Stimulated activated effector memory CD8-positive, alpha-beta T cell treated with anti-CD3 and anti-CD28 coated beads, Interleukin-12 subunit alpha, Interleukin-12 subunit beta, amount 100 ng/mL, for 72 hours (primary cell): Measurements from ENCODE around the gene SCN1B.
A peak's percentile ranks its signal among the peaks of the same experiment; 100 is the strongest.

Experiments used
- ATAC-seq: fragments of 150-1000 bp; cut with Tn5 transposase; 2 replicates; pipeline ENCODE4 v1.10.0; 2021
- DNase-seq, 2 donors: peaks; one replicate each; pipeline ENCODE4 v3.0.0; 2021 to 2022; ENCODE audit warnings: low spot score in 2 of 2
- H3K27ac Mint-ChIP-seq: one replicate; pipeline ENCODE4 v1.8.0; 2022; ENCODE audit warnings: mild to moderate bottlenecking, mixed read lengths
- H3K36me3 Mint-ChIP-seq: one replicate; pipeline ENCODE4 v1.8.0; 2022; ENCODE audit warnings: mild to moderate bottlenecking, mixed read lengths
- H3K4me1 Mint-ChIP-seq: one replicate; pipeline ENCODE4 v1.8.0; 2022; ENCODE audit warnings: mixed read lengths
- H3K4me3 Mint-ChIP-seq: one replicate; pipeline ENCODE4 v1.8.0; 2022; ENCODE audit warnings: mild to moderate bottlenecking, mixed read lengths
- H3K9me3 Mint-ChIP-seq: one replicate; pipeline ENCODE4 v1.8.0; 2022; ENCODE audit warnings: mixed read lengths

The SCN1B gene

DNA sequence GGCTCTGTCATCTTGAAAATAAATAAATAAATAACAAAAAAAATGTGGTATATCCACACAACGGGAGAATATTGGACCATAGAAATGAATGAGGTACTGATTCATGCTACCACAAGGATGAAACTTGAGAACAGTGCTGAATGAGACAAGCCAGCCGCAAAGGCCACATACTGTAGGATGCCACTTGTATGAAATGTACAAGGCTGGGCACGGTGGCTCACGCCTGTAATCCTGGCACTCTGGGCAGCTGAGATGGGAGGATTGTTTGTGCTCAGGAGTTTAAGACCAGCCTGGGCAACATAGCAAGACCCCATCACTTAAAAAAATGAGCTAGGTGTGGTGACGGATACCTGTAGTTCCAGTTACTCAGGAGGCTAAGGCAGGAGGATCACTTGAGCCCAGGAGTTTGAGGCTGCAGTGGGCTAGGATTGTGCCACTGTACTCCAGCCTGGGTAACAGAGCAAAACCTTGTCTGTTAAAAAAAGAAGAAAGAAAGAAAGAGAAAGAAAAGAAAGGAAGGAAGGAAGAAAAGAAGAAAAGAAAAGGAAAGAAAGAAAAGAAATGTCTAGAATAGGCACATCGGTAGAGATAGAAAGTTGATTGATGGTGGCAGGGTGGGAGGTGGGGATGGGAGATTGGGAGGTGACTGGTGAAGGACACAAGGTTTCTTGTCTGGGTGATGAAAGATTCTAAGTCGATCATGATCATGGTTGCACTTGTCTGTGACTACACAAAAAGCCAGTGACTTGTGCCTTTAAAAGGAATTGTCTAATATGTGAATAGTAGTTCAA is 31.5 kb downstream of the SCN1B start:
- H3K4me1 Mint-ChIP-seq = peaks cover 13% of the 10 kb centered on the region
- no peaks in the 10 kb centered on the region for H3K9me3 Mint-ChIP-seq
- H3K36me3 Mint-ChIP-seq = no peaks in the 10 kb centered on the region
- no peak for DNase-seq
- H3K27ac Mint-ChIP-seq = no peak overlapping the region
- no peak overlapping the region for H3K4me3 Mint-ChIP-seq
- ATAC-seq = no peak

DNA sequence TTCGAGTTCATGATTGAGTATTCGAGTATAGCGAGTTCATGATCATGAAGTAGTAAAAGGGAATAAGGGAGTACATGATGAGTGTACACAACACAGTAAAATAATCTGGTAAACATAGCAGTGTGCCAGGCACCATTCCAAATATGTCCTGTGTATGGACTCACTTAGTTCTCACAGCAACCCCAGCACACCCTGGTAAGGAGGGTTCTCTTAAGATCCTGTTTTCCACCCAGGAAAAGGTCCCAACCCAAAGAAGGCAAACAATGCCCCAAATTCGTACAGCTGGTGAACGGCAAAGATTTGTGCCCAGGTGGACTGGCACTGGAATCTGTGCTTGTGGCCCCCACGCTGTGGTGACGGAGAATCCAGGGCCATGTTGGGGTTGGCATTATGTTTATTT is 32.7 kb downstream of the SCN1B start:
- ATAC-seq (no peak), DNase-seq (no peak)
- Mint-ChIP-seq H3K4me1 (peaks cover 18% of the 10 kb centered on the region), H3K27ac (no peak overlapping the region), H3K4me3 (no peak overlapping the region), H3K9me3 (no peaks in the 10 kb centered on the region), H3K36me3 (no peaks in the 10 kb centered on the region)

DNA sequence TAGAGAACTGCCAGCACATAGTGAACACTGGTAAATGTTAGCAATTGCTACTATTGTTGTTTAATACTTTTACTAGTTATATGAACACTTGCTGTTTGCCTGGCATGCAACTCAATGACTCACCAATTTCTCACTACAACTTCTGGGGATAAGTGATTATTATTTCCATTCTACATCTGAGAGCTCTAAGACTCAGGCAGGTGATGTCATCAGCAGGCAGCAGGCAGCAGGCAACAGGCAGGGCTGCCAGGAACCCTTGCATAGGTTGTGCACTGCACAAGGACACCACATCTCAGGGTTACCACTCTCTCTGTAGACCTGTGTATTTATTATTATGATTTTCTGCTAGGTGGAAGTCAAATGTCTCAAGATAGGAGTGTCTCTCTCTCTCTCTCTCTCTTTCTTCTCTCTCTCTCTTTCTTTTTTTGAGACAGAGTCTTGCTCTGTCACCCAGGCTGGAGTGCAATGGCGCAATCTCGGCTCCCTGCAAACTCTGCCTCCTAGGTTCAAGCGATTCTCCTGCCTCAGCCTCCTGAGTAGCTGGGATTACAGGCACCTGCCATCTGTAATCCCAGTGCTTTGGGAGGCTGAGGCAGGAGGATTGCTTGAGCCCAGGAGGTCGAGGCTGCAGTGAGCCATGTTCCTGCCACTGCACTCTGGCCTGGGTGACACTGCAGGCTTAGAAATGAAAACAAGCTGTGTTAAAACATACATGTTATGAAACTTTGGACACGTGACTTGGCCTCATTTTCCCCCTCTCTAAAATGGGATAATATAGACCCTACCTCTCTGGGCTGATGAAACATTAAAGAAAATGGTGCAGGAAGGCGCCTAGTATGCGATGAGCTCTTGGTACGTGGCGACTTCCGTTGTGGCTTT is 33.9 kb downstream of the SCN1B start:
- peaks cover 18% of the 10 kb centered on the region for H3K4me1 Mint-ChIP-seq

DNA sequence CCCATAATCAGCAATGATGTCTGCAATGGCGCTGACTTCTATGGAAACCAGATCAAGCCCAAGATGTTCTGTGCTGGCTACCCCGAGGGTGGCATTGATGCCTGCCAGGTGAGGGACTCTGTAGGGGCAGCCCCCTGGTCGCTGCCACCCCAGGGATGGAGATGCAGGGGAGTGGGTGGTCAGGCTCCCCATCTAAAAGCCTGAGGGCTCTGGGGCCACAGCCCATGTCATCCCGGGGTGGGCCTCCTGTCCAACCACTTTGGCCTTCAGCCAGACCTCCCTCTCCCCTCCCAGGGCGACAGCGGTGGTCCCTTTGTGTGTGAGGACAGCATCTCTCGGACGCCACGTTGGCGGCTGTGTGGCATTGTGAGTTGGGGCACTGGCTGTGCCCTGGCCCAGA is 35.3 kb downstream of the SCN1B start:
- Mint-ChIP-seq H3K9me3 (no peaks in the 10 kb centered on the region), H3K27ac (peak overlapping the region; percentile 40), H3K36me3 (no peaks in the 10 kb centered on the region), H3K4me3 (no peak overlapping the region), H3K4me1 (peaks cover 18% of the 10 kb centered on the region)
- ATAC-seq = no peak
- no peak for DNase-seq

More for the DNA sequence above, 33.9 kb downstream of the SCN1B start:
- DNase-seq = no peak
- Mint-ChIP-seq H3K27ac (peak overlapping the region; percentile 40), H3K36me3 (no peaks in the 10 kb centered on the region), H3K9me3 (no peaks in the 10 kb centered on the region), H3K4me3 (no peak overlapping the region)
- ATAC-seq = peak; percentile 63

DNA sequence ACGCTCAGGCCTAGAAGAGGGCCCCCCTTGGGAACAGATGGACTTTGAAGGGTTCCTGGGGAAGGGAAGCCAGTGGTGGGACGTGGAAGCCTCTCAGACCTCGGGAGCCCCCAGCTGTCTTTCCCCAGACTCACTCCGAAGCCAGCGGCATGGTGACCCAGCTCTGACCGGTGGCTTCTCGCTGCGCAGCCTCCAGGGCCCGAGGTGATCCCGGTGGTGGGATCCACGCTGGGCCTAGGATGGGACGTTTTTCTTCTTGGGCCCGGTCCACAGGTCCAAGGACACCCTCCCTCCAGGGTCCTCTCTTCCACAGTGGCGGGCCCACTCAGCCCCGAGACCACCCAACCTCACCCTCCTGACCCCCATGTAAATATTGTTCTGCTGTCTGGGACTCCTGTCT is 35.9 kb downstream of the SCN1B start:
- H3K9me3 Mint-ChIP-seq = no peaks in the 10 kb centered on the region
- H3K27ac Mint-ChIP-seq = no peak overlapping the region
- ATAC-seq (no peak), DNase-seq (no peak)
- H3K4me3 Mint-ChIP-seq = no peak overlapping the region
- H3K36me3 Mint-ChIP-seq = no peaks in the 10 kb centered on the region
- H3K4me1 Mint-ChIP-seq = peaks cover 18% of the 10 kb centered on the region

DNA sequence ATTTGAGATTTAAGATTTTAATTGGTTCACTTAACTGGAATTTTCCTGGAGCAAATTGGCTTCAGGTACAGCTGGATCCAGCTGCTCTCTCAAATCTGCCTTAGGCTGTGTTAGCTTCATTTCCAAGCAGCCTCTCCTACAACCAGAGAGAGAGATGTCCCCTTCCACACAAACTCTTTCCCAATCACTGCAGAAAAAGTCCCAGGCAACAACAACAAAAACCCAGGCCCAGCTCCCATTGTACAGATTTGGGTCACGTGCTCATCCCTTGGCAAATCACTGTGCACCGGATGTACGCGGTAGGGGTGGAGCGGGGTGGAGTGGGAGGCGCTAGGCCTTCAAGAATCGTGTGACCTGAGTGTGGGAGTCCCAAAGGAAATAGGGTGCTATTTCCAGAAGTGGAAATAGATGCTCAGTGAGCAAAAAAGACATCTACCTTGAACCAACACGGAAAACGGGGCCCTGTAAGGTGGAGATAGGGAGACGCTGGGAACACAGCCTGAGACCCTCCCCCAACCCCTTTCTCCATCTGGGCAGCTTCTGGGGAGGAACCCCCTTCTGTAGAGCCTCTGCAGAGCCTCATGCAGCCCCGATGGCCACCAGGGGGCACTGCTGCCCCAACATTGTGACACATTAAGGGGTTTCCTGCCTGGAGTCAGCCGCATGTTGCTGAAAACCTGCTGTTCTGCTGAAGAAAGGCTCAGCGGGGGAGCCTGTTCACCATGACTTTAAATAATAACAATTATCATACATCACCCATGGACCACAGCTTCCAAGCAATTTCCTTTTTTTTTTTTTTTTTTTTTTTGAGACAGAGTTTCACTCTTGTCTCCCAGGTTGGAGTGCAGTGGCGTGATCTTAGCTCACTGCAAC is 36.7 kb downstream of the SCN1B start:
- no peaks in the 10 kb centered on the region for H3K36me3 Mint-ChIP-seq
- ATAC-seq (peak; percentile 93), DNase-seq (peak; percentile 90 to 95)
- no peak overlapping the region for H3K4me3 Mint-ChIP-seq
- H3K4me1 Mint-ChIP-seq = peaks cover 18% of the 10 kb centered on the region
- H3K27ac Mint-ChIP-seq = peak overlapping the region; percentile 61
- no peaks in the 10 kb centered on the region for H3K9me3 Mint-ChIP-seq

DNA sequence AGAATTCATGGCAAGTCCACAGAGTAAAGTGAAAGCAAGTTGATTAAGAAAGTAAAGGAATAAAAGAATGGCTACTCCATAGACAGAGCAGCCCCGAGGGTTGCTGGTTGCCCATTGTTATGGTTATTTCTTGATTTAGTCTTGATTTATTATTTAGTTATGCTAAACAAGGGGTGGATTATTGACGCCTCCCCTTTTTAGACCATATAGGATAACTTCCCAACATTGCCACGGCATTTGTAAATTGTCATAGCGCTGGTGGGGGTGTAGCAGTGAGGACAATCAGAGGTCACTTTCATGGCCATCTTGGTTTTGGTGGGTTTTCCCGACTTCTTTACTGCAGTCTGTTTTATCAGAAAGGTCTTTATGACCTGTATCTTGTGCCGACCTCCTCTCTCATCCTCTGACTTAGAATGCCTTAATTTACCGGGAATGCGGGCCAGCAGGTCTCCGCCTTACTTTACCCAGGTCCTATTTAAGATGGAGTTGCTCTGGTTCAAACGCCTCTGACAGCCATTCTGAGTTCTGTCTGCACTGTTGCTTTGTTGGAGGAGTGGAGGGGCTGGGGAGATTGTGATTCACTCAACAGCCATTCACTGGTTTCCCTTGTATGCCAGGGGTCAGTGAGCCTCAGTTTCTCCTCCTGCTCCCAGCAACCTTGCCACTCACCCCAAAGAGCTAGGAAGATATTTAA is 38.8 kb downstream of the SCN1B start:
- no peaks in the 10 kb centered on the region for H3K9me3 Mint-ChIP-seq

DNA sequence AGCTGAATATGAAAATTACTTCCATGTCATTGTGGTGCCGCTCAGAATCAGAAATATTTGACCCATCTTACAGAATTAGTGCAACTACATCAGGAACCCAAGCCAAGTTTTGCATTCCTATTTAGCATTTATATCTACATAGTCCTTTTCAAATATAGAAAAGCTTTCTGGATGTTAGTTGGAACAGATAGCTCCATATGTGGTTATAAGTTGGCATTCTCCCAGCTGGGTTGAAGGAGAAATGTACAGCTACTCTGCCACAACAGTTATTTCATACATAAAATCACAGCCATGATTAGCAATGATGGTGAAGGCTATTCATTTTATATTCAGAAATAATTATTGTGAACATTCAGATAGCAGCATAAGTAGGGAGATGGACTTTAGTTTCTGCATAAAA is 39.4 kb downstream of the SCN1B start:
- no peak overlapping the region for H3K27ac Mint-ChIP-seq
- ATAC-seq = no peak
- H3K4me3 Mint-ChIP-seq = no peak overlapping the region
- H3K4me1 Mint-ChIP-seq = peaks cover 8% of the 10 kb centered on the region
- H3K36me3 Mint-ChIP-seq = no peaks in the 10 kb centered on the region
- H3K9me3 Mint-ChIP-seq = no peaks in the 10 kb centered on the region
- DNase-seq = no peak

More for the DNA sequence above, 38.8 kb downstream of the SCN1B start:
- no peak for ATAC-seq
- Mint-ChIP-seq H3K4me3 (no peak overlapping the region), H3K4me1 (peaks cover 9% of the 10 kb centered on the region), H3K36me3 (no peaks in the 10 kb centered on the region), H3K27ac (no peak overlapping the region)
- DNase-seq = no peak

DNA sequence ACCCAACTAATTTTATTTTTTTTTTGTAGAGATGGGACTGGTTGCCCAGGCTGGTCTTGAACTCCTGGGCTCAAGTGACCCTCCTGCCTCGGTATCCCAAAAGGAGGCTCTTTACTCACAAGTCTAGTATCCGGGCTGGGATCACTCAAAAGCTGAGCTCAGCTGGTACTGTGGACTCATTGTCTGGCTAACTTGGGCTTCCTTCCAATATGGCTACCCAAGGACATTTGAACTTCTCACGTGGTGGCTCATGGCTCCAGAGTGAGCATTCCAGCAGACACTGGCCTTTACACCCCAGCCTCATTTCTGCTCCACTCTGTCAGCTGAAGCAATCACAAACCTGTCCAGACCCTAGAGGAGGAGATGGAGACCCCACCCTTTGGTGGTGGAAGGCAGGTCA is 40.2 kb downstream of the SCN1B start:
- ATAC-seq = no peak
- no peak for DNase-seq
- Mint-ChIP-seq H3K36me3 (no peaks in the 10 kb centered on the region), H3K9me3 (no peaks in the 10 kb centered on the region), H3K4me3 (no peak overlapping the region), H3K4me1 (peaks cover 8% of the 10 kb centered on the region), H3K27ac (no peak overlapping the region)

DNA sequence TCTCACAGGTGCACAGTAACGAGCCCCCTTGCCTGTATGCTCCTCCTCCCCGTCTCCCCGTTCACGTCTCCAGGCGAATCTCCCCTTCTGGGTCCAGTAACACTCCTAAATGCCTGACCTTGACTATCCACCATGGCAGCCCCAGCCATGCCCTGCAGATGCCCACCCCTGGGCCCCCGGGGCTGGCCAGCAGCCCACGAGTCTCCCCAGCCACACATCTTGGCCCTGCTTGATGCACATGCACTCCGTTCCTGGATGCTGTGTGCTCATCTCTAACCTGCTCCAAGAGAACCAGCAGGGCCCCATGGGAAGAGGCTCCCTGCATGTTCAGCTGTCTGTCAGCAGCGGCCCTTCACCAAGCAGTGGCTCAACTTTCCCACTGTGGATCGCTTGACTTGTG is 43.2 kb downstream of the SCN1B start:
- H3K9me3 Mint-ChIP-seq = no peaks in the 10 kb centered on the region
- no peaks in the 10 kb centered on the region for H3K36me3 Mint-ChIP-seq
- H3K4me3 Mint-ChIP-seq = no peak overlapping the region
- ATAC-seq = no peak
- DNase-seq = no peak
- no peak overlapping the region for H3K27ac Mint-ChIP-seq
- no peaks in the 10 kb centered on the region for H3K4me1 Mint-ChIP-seq

DNA sequence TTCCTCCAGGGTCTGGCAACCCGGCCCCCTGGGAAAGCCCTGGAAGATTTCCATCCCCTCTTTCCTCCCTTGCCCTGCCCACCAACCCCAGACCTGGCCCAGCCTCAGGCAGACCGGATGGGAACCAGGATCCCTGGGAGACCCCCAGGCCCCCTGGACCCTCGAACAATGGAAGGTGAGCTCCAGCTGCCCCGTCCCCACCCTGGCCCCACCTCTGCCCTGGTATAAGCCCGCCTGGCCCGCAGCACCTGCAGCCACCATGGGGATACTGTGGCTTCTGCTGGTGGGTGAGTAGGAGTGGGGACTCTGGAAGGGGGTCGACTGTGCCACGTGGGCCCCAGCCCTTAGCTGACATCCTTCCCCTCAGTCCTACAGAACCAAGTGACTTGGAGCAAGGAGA is 43.7 kb downstream of the SCN1B start:
- H3K4me1 Mint-ChIP-seq = no peaks in the 10 kb centered on the region
- no peaks in the 10 kb centered on the region for H3K9me3 Mint-ChIP-seq
- H3K36me3 Mint-ChIP-seq = no peaks in the 10 kb centered on the region
- ATAC-seq (peak; percentile 8), DNase-seq (no peak)
- H3K4me3 Mint-ChIP-seq = no peak overlapping the region
- H3K27ac Mint-ChIP-seq = no peak overlapping the region

DNA sequence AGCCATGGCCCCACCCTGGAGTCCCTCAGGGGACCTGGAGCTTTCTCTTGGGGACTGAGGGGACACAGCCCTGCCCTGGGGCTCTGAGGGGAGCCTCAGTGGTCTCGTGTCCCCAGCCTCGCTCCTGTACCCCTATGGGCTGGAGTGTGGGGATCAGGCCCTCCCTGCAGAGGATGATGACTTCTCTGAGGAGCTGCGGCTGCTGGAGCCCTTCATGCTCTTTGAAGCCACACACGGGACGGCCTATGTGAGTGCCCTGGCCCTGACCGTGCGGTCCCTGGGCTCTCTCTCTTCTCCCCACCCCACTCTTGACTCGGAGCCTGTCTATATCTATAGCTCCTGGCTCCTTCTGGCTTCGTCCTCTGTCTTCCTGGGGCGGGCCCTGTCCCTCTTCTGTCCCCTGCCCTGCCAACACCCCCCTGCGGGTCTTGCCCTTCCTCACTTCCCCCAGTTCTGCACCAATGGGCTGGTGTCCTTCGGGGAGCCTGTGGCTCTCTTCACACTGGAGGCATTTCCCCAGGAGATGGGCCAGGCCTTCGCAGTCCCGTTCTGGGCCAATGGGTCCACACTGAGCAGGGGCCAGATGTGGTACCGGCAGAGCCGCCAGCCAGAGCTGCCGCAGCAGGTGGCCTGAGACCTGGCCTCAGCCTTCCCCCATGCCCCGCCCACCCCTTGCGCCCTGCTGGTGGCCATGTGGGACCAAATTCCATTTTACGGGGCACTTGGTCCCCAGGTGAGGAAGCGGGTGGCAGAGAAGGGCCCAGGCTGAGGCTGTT is 44.3 kb downstream of the SCN1B start:
- Mint-ChIP-seq H3K27ac (no peak overlapping the region), H3K4me1 (no peaks in the 10 kb centered on the region), H3K4me3 (no peak overlapping the region), H3K36me3 (no peaks in the 10 kb centered on the region), H3K9me3 (no peaks in the 10 kb centered on the region)
- ATAC-seq = peak; percentile 24
- DNase-seq = no peak

DNA sequence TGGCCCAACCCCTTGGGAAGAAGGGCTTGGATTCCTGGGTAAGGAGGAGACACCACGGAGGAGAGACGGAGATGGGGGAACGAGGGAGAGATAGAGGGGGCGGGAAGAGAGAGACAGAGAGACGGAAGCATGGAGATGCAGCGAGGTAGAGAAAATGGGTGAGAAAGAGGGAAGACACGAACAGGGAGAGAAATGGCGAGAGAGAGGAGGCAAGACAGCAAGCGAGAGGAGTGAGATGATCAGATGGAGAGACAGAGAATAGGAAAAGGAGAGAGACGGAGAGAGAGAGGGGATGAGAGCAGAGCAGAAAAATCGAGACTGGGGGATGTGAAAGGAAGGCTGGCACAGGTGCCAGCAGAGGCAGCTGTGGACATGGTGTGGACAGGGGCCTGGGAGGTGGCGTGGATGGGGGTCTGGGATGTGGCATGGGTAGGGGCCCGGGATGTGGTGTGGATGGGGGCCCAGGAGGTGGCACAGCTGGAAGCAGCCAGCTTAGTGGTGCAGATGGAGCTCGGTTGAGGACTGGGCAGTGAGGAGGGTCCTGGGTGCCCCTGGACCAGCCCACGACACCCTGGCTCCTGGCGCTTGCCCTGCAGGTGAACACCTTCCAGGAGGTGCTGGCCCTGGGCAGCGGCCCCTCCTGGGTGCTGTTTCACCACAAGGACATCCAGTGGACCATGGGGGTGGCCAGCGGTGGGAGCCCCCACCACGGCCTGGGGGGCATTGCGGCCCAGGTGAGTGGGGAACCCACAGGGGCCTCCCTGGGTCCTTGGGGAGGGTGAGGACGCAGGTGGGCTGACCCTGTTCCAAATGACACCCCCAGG is 45.1 kb downstream of the SCN1B start:
- Mint-ChIP-seq H3K9me3 (no peaks in the 10 kb centered on the region), H3K4me3 (no peak overlapping the region), H3K27ac (no peak overlapping the region), H3K36me3 (no peaks in the 10 kb centered on the region), H3K4me1 (no peaks in the 10 kb centered on the region)
- no peak for DNase-seq
- ATAC-seq = no peak
